Middle frontal gyrus (tissue), 1 donor: Measurements from ENCODE around the gene UNC5B.

ENCODE experiments used
- DNase-seq: peaks from one replicate; pipeline ENCODE4 v3.0.0-alpha.2; 2015; ENCODE audit warnings: low spot score; ENCODE audit errors: extremely low spot score

Gene UNC5B

DNA sequence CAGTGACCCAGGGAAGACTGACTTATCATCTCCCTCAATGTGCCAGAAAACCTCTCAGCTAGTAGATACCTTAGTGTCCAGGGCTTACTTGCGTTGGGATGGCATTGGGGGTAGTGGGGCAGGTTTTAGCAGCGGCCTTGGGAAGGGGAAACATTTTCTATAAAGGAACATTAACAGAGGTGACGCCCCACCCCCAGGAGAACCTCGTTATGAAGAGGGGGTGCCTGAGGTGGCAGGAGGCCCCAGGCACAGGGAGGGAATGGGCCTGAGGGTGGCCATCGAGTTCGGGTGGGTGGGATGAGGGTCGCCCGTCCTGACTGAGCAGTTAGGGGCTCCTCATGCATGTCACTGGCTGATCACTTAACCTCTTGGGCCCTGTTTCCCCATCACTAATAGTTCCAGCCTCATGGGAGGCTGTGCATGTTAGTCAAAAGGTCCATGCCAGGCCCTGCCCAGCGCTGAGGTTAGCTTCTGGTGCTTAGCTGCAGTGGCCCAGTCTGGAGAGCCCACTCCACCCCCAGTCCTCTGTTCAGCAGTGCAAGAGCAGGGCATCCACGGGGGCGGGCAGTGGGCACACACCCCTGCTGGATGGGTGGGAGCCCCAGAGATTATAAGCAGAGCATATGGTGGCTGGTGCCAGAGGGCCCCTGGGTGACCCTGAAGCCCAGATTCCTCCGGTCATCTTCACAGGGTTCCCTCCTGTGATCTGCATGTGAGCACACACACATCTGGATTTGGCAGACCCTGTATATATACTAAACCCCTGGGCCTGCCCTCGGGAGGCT lies 27.0 kb downstream of the UNC5B start:
- DNase-seq, result no peak

DNA sequence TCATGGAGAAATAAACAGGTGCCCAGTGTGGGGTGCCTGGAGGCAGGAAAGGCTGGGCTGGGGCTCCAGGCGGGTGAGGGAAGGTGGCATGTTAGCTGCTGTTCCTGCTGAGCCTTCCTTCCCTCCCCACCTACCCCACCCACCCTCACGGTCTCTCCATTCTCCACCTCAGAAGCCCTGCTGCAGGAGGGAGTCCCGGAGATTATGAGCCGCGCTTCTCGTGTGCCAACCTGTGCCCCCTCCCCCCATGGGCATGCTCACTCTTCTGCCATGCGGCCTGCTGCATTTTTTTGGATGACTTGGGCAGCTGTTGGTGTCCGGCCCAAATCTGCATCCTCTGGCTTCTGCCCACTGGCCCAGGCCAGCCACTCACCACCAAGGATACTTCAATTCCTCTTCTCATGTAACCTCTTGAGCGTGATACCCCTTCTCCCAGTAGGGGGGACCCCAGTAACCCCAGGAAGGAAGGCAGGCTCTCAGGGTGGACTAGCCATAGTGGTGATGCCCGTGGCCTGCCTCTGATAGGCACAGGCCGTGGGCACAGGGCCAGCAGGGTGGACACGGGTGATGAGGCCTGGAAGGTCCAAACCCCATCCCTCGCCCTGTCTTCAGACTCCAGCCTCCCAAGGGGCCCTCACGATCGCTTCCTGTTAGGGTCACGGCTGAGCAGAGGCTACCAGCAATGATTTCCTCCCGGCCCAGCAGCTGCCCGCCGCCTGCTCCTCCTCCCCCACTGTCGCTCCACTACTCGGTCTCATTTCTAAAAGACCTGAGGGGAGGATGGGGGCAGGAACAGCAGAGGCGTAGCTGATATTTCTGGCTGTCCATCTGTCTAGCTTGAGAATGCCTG lies 27.8 kb downstream of the UNC5B start:
- DNase-seq, result no peak

DNA sequence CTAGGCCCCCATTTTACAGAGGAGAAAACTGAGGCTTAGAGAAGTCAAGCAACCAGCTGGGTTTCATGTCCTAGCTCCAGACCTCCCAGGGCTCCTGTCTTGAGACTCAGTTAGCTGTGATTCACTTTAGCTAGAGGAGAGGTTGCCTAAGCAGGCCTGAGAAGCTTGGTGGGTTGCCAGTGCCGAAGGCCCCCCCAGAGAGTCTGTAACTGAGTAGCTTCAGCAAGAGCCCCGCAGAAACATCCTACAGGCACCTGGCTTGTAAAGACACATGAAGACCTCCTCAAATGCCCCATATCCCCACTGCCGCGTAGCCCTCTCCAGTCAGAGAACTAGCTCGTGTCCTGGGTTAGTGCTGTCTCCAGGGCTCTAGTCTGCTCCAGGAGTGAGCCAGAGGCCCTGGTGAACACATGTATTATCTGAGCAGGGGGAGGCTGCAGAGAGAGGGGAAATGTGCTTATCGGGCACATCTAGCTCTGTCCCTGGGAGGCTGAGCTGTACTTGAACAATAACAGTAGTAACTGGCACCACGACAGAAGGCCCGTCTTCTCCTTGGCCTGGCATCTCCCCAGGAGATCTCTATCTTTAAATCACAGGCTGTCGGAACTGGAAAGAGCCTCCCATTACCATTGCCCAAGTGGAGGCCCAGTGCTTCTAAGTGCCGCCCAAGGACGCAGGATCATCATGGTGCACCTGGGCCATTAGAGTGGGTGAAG lies 28.9 kb downstream of the UNC5B start:
- DNase-seq, result no peak

DNA sequence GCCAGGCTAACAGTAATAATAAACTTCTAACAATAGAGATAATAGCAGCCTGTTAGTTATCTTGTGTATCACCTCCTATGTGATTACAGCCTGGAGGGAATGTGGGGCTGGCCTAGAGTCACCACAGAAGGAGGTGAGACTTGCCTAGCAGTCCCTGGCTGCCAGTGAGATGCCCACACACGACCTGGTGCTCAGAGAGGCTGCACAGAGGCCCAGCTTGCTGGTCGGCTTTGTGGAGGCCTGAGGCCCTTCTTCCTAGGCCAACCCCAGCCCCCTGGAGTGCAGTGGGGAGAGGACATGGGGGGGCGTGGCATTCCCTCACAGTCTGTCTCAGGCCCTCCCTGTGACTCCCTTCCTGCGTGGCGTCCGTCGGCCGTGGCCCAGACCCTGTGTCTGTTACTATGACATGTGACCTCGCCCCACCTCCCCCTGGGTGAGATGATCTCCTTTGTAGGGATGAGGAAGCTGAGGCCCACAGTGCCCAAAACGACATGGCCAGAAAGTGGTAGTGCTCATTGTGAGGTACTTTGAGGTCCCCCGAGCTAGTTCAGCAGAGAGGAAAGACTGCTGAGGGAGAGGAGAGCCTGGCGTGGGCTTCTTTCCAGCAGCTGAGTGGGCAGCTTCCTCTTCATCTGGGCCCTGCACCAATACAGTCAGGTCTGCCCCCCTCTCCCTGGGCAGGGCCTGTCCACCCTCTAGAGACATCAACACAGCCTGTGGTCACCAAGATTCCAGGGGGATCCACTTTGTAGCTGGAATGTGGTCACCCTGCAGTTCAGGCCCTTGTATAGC lies 29.7 kb downstream of the UNC5B start:
- DNase-seq, result no peak

DNA sequence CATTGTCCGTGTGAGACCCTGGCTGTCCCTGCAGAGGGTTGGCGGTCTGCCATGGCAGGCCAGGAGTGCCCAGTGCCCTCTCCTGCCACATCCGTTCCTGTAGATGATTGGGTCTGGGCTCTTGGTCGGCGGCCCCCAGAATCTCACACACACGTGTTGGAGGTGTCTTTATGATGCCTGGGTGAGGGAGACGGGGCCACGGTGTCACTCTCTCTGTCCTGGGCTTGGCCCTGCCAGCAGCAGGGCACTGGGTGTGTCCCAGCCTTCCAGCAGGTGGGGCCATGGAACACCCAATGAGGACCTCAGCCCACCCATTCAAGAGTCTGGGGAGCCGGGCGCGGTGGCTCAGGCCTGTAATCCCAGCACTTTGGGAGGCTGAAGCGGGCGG lies 30.2 kb downstream of the UNC5B start:
- DNase-seq, result no peak

DNA sequence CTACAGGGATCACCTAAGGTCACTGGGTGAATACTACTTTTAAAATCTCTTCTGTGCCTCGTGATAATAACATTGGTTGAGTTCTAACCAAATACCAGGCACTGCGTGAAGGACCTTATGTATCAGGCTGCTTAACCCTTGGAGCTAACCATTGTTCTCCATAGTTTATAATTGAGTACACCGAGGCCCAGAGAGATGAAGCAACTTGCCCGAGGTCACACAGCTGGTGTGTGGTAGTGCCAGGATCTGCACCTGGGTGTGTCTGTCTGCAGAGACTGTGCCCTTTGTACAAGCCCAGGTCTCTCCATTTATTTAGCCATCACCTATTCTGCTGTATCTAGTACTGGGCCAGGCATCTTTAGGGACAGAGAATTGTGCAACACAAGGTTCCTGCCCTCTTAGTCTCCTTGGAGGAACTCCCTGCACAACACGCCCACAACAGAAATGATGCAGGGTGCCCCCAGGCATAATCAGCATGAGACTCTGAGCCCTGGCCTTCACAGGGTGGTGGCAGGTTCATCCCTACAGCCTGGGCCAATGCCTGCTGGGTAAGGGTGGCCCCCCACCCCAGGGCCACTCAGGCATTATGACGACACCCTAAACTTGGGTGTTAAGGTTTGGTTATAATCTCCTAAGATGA lies 31.5 kb downstream of the UNC5B start:
- no peak for DNase-seq

DNA sequence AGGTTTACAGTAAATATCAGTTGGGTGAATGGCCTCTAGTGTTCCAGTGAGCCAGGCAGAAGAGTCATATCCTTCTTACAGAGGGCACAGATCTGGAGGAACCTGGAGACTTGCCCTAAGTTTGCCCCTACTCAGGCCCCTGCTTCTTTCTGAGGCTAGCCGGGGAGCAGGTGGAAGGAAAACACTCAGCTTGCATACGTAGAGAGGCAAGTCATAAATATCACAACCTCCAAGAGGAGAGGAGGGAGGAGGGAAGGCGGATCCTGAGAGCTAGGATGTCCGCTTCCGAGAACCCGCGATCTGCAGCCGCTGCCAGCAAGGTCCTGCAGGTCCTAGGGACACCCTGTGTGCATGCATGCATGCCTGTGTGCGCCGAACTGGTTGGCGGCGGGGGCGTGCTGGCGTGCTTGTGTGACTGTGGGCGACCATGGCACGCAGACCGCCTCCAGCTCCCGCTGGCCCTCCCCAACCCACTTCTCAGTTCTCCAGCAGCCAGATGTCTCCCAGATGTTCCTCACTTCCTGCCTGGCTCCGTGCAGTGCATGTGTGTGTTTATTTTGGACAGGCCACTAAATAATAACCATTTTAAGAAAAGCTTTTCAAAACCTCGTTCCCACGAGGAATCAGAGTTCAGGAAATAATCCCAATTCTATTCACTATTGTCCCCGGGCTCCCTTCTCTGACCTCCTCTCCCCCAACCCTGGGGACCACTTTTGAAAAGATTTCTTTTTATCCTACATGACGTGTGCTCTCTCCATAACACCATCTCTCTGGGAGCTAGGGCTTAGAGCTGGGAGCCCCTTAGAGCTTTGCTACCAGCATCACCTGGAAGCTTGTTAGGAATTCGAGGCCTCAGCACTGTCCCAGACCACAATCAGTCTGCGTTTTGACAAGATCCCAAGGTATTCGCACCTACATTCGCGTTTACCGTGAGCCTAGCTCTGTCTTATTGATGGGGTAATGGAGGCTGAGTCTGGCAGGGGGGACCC lies 32.4 kb downstream of the UNC5B start:
- no peak for DNase-seq

DNA sequence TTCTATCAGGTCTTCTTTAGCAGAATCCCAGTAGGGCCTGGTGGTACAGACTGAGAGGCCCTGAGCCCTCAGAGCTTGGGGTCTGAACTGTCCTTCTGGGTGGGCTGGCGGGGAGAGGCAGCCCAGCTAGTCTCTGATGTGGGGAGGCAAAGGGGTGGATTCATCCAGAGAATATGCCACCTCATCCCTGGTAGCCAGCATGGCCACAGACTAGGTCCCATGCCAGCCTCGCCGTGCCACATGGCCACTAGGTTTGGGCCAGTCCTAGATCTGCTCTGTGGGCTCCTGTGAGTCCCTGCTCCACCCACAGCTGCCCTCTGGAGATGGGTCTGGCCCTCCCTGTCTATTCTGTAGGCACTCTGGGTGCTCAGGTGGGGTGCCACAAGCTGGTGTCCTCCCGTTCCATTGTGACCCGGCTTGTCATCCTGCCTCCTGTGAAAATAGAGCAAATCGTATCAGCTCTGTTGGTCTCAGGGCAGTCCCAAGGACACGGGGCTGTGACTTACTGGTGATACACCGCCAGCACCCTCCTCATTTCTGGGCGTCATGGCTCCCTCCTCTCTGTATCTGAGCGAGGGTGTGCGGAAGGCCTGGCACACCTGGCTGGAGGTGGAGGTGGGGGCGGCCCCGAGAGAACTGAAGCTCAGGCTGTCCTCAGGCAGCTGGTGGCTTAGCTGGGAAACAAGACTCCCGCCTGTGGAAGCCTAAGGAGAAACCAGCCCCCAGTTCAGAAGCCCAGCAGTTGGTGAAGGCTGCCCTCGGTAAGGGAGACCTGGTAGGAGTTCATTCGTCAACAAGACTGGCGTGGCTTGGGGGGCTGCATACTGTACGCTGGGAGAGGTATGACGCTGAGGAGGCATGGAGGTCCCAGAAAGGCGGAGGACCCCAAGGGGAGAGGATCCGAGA lies 33.3 kb downstream of the UNC5B start:
- no peak for DNase-seq

DNA sequence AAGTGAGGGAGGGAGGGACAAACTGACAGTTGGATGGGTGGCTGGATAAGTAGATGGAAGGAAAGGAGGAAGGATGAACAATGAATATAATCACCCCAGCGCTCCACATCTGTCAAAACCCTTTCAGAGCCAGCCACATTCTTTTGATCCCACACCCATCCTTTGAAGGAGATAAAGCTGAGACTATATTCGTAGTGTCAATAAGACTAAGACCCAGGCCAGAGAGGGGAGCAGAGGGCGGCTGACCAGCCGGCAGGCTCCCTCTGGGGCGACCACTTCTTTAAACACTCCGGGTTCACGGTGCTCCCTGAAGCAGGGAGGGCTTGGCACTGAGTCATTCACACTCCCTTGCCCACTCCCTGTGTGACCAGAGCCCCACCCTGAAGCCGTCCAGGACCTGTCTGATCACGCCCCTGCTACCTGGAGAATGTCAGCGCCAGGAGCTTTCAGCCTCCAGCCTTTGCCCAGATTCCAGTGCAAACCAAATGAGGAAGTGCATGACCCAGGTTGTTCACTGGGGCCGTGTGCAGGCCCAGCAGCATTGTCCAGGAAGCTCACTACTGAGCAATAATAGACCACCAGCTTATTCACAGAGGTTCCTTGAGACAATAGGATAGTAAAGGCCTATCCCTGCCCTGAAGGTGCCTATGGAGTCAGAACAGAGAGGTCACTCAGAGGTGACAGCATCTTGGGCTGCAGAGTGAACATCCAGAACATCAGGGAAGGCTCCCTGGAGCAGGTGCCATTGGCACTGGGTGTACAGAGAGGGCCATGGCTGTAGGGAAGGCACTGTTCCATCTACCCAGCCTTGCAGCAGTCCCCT lies 34.4 kb downstream of the UNC5B start:
- no peak for DNase-seq

DNA sequence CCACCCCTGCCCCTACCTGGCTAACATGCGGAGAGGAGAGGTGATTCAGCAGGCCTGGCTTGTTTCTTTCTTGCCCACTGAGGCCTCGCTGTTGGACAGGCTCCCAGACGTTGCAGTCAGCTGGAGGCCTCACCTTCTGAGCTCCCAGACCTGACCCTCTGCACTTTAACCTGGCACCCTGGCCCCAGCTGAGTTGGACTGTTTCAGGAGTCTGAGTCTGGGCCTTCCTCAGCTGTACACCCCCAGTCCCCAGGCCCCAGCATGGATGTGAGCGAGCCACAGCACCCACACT lies 35.0 kb downstream of the UNC5B start:
- no peak for DNase-seq

DNA sequence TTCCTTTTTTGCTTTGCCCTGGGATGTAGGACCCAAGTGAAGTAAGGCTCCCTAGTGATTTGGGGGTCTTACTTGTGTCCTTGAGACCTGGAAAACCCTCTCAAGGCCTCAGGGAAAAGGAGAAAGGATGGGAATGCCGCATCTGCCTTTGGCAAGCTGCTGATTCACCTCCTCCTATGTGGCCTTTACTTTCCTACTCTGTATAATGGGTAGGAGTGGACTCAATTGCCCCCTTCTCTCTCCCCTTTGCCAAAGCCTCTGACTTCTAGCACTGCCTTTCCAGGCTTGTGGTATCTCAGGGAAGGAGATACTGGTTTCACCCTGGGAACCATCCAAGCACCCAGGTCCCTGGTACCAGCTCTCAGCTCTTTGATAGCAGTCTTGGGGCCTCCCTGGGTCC lies 35.4 kb downstream of the UNC5B start:
- no peak for DNase-seq

DNA sequence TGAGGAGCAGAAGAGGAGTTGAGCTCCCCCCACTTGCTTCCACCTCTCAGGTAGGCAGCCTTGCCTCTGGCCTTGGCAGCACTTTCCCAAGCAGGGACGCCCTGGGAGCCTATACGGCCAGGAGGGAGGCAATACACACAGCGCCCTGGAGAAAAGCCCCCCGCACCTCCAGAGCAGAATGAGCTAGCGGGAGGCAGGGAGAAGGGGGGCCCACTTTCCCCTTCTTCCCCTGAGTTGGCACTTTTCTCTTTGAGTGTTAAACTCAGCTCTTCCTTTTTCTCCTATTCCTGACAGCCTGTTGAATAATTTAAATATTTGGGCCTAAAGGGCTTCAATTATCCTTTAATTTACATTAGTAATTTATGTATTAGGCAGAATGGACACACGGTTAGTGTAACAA lies 35.8 kb downstream of the UNC5B start:
- no peak for DNase-seq

DNA sequence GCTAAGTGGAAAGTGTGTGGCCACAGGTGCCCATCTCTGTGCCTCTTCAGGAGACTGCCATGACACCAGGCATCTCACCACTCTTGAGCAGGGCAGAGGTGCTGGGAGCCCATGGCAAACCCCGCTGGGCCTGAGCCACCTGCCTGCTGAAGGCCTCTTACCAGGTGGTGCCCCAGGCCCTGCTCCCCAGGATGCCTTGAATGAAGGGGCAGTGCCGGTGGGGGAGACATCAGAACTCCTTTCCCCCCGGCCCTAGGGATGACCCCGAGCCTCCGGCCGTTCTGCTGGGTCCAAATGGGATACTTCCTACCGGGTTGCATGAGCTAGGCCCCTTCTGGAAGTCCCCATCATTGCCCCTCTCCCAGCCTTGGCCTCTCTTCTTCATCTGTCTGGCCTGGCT lies 37.6 kb downstream of the UNC5B start:
- no peak for DNase-seq

DNA sequence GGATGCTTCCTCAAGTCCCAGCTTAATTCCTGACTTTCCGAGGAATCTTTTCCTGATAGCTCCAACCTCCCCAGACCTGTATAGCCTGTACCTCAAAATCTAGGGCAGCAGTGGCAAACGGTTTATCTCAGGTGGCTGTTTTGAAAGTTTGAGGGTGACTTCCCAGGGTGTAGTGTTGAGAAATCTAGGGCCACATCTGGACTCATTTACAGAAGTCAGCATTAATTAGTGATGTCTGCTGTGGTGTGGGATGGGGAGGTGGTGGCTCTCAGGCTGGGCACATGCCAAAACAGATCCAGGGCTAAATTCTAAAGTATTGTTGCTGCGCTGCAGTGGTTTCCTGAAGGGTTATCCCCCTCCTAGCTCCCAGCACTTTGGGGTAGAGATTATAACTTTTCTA lies 38.0 kb downstream of the UNC5B start:
- no peak for DNase-seq

DNA sequence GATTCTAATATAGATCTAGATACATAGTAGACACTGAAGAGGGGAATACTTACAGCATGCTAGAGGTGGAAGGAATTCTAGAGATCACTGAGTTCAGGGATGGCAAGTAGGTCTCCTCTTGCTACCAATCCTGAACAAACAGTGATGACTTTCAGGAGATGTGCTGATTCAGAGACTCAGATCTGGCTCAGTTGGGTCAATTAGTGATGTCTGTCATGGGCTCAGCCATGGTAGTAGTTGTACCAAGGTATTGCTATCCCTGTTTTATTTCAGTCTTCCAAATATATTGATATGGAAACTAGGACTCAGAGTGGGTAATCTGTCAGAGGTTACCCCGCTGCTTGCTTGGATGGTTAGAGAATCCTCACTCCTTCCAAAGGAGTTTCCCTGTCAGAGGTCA lies 38.5 kb downstream of the UNC5B start:
- no peak for DNase-seq

DNA sequence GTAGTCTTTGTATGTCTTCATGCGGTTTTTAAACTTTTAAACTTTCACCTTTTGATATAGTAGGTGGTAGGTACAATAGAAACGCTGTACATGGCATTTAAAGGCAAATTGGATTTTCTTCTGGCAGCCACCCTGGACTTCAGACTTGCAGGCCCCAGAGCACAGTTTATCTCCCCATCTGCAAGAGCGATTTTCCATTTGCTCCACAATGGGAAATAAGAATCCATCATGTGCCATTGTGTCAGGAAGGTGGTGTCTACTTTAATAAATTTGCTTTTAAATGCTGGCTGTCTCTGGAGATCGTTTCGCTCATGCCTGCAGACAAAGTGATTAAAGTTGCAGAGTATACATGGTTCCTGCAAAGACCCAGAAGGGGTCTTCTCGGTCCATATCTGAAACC lies 38.9 kb downstream of the UNC5B start:
- DNase-seq, result no peak

DNA sequence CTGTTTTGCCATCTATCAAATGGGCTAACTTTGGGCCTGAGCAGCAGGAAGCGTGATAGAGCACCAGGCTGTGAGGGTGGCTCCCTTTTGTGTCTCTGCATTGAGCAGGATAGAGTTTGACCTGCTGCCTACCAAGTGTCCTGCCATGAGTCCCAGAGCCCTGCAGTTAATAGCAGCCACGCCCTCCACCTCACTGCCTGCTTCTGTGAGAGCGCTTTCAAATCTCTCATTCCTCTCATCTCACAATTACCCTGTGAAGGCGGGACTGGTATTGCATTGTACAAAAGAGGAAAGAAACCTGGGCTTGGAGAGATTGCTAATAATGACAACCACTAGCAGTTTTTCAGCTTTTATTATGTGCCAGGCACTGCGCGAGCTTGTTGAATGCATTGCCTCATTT lies 39.9 kb downstream of the UNC5B start:
- no peak for DNase-seq
